NCI-H69 (cell line): ENCODE measurements around the gene ANGEL2.
A peak's percentile ranks its signal among the peaks of the same experiment; 100 is the strongest.
"Not testable (repeated sequence)": the region's sequence is repeated elsewhere in the genome, so short reads cannot be mapped to it uniquely, and the experiment has no call there.

ENCODE experiments used
- DNase-seq: peaks from one replicate; lab custom pipeline; 2025; lab: John Stamatoyannopoulos, UW

ANGEL2 gene

GRCh38 chr1:213017447-213018273 is 2.0 kb upstream of the ANGEL2 start:
- peak; percentile 17 for DNase-seq

GRCh38 chr1:213014642-213015041 is 1.0 kb downstream of the ANGEL2 start:
- DNase-seq: peak; percentile 45

- no peak for DNase-seq
Measured at GRCh38 chr1:213008564-213008963, 7.1 kb downstream of the ANGEL2 start.

- no peak for DNase-seq
Measured at GRCh38 chr1:213003256-213003655, 12.4 kb downstream of the ANGEL2 start.

- DNase-seq: no peak
Measured at GRCh38 chr1:212994926-212995325, 20.7 kb downstream of the ANGEL2 start.

- not testable (repeated sequence) for DNase-seq
Measured at GRCh38 chr1:212993960-212994359, 21.7 kb downstream of the ANGEL2 start.

- no peak for DNase-seq
Measured at GRCh38 chr1:212990276-212990675, 25.4 kb downstream of the ANGEL2 start.

GRCh38 chr1:212987702-212988322 is 27.9 kb downstream of the ANGEL2 start:
- no peak for DNase-seq

GRCh38 chr1:212986551-212986950 is 29.1 kb downstream of the ANGEL2 start:
- no peak for DNase-seq

GRCh38 chr1:212984522-212985291 is 31.0 kb downstream of the ANGEL2 start:
- no peak for DNase-seq

- no peak for DNase-seq
Measured at GRCh38 chr1:212983482-212983881, 32.2 kb downstream of the ANGEL2 start.

- DNase-seq: peak; percentile 28
Measured at GRCh38 chr1:212982430-212983152, 33.1 kb downstream of the ANGEL2 start.

- DNase-seq: peak; percentile 43
Measured at GRCh38 chr1:212981571-212982328, 33.9 kb downstream of the ANGEL2 start.

GRCh38 chr1:212981025-212981495 is 34.6 kb downstream of the ANGEL2 start:
- peak; percentile 80 for DNase-seq

- DNase-seq: no peak
Measured at GRCh38 chr1:212980123-212980785, 35.4 kb downstream of the ANGEL2 start.

GRCh38 chr1:212979340-212980122 is 36.1 kb downstream of the ANGEL2 start:
- DNase-seq: no peak

GRCh38 chr1:212977781-212978645 is 37.7 kb downstream of the ANGEL2 start:
- peak; percentile 37 for DNase-seq

GRCh38 chr1:212976586-212976985 is 39.1 kb downstream of the ANGEL2 start:
- DNase-seq: peak; percentile 21
